Activated CD4-positive, alpha-beta memory T cell treated with anti-CD3 and anti-CD28 coated beads, Interleukin-2, amount 10 ng/mL, durations not matched to agents 7 days and 5 days (primary cell): ENCODE data around the gene GOLGA6D. TPM values are rescaled to one million over a fixed set of nuclear protein-coding genes. Genes with fewer than 3 reads are reported as not detected.
"Not testable (repeated sequence)": the region's sequence is repeated elsewhere in the genome, so short reads cannot be mapped to it uniquely, and the experiment has no call there.

Source experiments
- CTCF ChIA-PET: fragments of 350-600 bp; sonication (Branson Sonifier 250); formaldehyde crosslinking; loops from one replicate; lab custom pipeline; 2021; ENCODE audit warnings: antibody characterized with exemption, inconsistent platforms; lab: Charles Lee
- POLR2A ChIA-PET: fragments of 350-600 bp; sonication (Branson Sonifier 250); formaldehyde crosslinking; loops from one replicate; lab custom pipeline; 2021; ENCODE audit warnings: antibody characterized with exemption; lab: Charles Lee
- DNase-seq: peaks from one replicate; pipeline ENCODE4 v3.0.0-alpha.2; 2020
- H3K27ac Mint-ChIP-seq: one replicate; pipeline ENCODE4 v1.8.0; 2021; ENCODE audit warnings: mild to moderate bottlenecking, mixed read lengths
- H3K27me3 Mint-ChIP-seq: one replicate; pipeline ENCODE4 v1.8.0; 2021; ENCODE audit warnings: mixed read lengths
- H3K36me3 Mint-ChIP-seq: one replicate; pipeline ENCODE4 v1.8.0; 2021; ENCODE audit warnings: low read depth, mixed read lengths
- H3K4me1 Mint-ChIP-seq: one replicate; pipeline ENCODE4 v1.8.0; 2021; ENCODE audit warnings: mixed read lengths
- H3K4me3 Mint-ChIP-seq: one replicate; pipeline ENCODE4 v1.8.0; 2021; ENCODE audit warnings: mild to moderate bottlenecking, mixed read lengths
- H3K9me3 Mint-ChIP-seq: one replicate; pipeline ENCODE4 v1.8.0; 2021; ENCODE audit warnings: mixed read lengths
- total RNA-seq, 2 experiments: library from RNA; stranded (reverse); gene quantifications; one replicate each; pipeline ENCODE4 v1.2.3, GENCODE V29; 2021

The GOLGA6D gene, protein sequence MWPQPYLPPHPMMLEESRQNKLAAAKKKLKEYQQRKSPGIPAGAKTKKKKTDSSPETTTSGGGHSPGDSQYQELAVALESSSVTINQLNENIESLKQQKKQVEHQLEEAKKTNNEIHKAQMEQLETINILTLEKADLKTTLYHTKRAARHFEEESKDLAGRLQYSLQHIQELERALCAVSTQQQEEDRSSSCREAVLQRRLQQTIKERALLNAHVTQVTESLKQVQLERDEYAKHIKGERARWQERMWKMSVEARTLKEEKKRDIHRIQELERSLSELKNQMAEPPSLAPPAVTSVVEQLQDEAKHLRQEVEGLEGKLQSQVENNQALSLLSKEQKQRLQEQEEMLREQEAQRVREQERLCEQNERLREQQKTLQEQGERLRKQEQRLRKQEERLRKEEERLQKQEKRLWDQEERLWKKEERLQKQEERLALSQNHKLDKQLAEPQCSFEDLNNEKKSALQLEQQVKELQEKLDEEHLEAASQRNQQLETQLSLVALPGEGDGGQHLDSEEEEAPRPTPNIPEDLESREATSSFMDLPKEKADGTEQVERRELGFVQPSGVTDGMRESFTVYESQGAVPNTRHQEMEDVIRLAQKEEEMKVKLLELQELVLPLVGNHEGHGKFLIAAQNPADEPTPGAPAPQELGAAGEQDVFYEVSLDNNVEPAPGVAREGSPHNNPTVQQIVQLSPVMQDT
- total RNA-seq, result not detected

GRCh38 chr15:75282572-75282971 lies at the start of gene GOLGA6D:
Gene GOLGA6D (plus strand): TSS chr15:75282835. CDS start chr15:75282876, 41 bp downstream.
- H3K36me3 Mint-ChIP-seq, DNase-seq, H3K9me3 Mint-ChIP-seq, H3K27me3 Mint-ChIP-seq, H3K27ac Mint-ChIP-seq, H3K4me3 Mint-ChIP-seq, H3K4me1 Mint-ChIP-seq, CTCF ChIA-PET, POLR2A ChIA-PET: not testable (repeated sequence)

GRCh38 chr15:75233504-75234190 lies 49.0 kb upstream of the GOLGA6D start:
- H3K27ac Mint-ChIP-seq, result no peak overlapping the region
- H3K9me3 Mint-ChIP-seq, result no peaks in the 10 kb centered on the region
- no peak for DNase-seq
- ChIA-PET POLR2A (interaction anchor here (0.6 kb wide), 1 partner anchor 30 kb away, joined by 3 read pairs; no protein-coding TSS in a partner anchor), CTCF (no interaction called here)
- no peaks in the 10 kb centered on the region for H3K36me3 Mint-ChIP-seq
- no peaks in the 10 kb centered on the region for H3K4me1 Mint-ChIP-seq
- peaks cover 15% of the 10 kb centered on the region for H3K27me3 Mint-ChIP-seq
- no peak overlapping the region for H3K4me3 Mint-ChIP-seq

- H3K9me3 Mint-ChIP-seq, result no peaks in the 10 kb centered on the region
- H3K36me3 Mint-ChIP-seq, result no peaks in the 10 kb centered on the region
- H3K27ac Mint-ChIP-seq, result no peak overlapping the region
- H3K4me1 Mint-ChIP-seq, result no peaks in the 10 kb centered on the region
- no peak for DNase-seq
- ChIA-PET CTCF (no interaction called here), POLR2A (interaction anchor here (0.6 kb wide), 1 partner anchor 30 kb away, joined by 3 read pairs; no protein-coding TSS in a partner anchor)
- no peak overlapping the region for H3K4me3 Mint-ChIP-seq
- peaks cover 15% of the 10 kb centered on the region for H3K27me3 Mint-ChIP-seq
Observed at GRCh38 chr15:75234191-75234810, 48.3 kb upstream of the GOLGA6D start.

- Mint-ChIP-seq H3K36me3 (no peaks in the 10 kb centered on the region), H3K27me3 (peaks cover 18% of the 10 kb centered on the region), H3K4me1 (no peaks in the 10 kb centered on the region), H3K27ac (no peak overlapping the region), H3K9me3 (no peaks in the 10 kb centered on the region), H3K4me3 (no peak overlapping the region)
- ChIA-PET POLR2A (no interaction called here), CTCF (no interaction called here)
- no peak for DNase-seq
Observed at GRCh38 chr15:75235051-75235673, 47.5 kb upstream of the GOLGA6D start.

DNA sequence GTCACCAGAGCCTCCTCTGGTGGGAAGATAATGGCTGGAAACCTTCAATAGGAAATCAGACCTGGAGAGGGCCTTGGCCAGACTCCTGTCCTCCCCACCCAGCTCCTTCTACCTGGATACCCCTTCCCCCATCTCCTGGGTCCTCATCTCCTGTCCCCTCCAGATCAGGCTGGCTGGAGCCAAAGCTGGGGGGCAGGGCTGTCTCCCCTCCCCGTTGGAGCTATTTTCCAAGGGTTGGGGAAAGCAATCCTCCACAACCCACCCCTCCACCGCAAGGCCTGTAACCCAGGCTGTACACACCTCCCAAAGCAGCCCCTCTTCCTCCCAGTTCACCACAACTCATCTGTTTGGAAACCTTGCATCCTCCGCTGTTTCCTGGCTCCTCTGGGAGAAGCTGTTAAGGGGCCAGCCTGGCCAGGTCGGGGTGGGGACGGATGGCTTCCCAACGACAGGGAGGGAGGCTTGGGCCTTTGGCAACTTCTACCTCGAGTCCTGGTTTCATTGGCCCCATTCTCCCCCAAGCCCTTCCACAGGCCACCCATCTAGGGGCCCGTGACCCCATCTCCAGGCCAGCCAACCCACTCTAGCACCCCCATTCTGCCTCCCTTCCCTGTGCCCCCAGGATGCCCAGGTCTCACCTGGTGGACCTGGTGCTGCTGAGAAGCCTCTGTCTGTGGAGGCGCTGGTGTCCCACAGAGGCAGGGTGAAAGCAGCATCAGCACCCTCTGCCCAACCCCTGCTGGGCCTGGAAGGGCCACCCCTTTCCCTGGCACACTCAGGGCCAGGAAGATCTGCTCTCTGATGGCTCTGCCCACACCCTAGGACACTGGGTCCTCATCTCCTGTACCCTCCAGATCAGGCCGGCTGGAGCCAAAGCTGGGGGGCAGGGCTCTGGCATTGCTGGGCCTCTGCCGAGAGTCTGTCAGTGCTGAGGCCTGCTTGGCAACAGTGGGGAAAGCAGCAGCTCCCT lies 46.6 kb upstream of the GOLGA6D start:
- H3K4me3 Mint-ChIP-seq, result no peak overlapping the region

GRCh38 chr15:75237316-75237982 lies 45.2 kb upstream of the GOLGA6D start:
- ChIA-PET CTCF (no interaction called here), POLR2A (no interaction called here)
- Mint-ChIP-seq H3K9me3 (no peaks in the 10 kb centered on the region), H3K4me1 (no peaks in the 10 kb centered on the region), H3K36me3 (no peaks in the 10 kb centered on the region), H3K27ac (no peak overlapping the region), H3K4me3 (no peak overlapping the region), H3K27me3 (peaks cover 14% of the 10 kb centered on the region)
- DNase-seq, result no peak

More for the DNA sequence above, 46.6 kb upstream of the GOLGA6D start:
- CTCF ChIA-PET, result no interaction called here
- H3K4me1 Mint-ChIP-seq, result no peaks in the 10 kb centered on the region
- H3K36me3 Mint-ChIP-seq, result no peaks in the 10 kb centered on the region
- no peak for DNase-seq
- peaks cover 20% of the 10 kb centered on the region for H3K27me3 Mint-ChIP-seq
- POLR2A ChIA-PET, result no interaction called here
- H3K9me3 Mint-ChIP-seq, result no peaks in the 10 kb centered on the region
- H3K27ac Mint-ChIP-seq, result no peak overlapping the region

- Mint-ChIP-seq H3K27me3 (peaks cover 10% of the 10 kb centered on the region), H3K9me3 (no peaks in the 10 kb centered on the region), H3K4me1 (no peaks in the 10 kb centered on the region), H3K36me3 (no peaks in the 10 kb centered on the region), H3K27ac (no peak overlapping the region), H3K4me3 (no peak overlapping the region)
- POLR2A ChIA-PET, result no interaction called here
- CTCF ChIA-PET, result no interaction called here
- peak; percentile 12 for DNase-seq
Observed at GRCh38 chr15:75238150-75238549, 44.5 kb upstream of the GOLGA6D start.

- H3K4me3 Mint-ChIP-seq, H3K36me3 Mint-ChIP-seq, H3K4me1 Mint-ChIP-seq, POLR2A ChIA-PET, H3K27ac Mint-ChIP-seq, CTCF ChIA-PET, H3K9me3 Mint-ChIP-seq, DNase-seq: not testable (repeated sequence)
- peaks cover 37% of the 10 kb centered on the region for H3K27me3 Mint-ChIP-seq
Observed at GRCh38 chr15:75245741-75246140, 36.9 kb upstream of the GOLGA6D start.

- H3K4me1 Mint-ChIP-seq, CTCF ChIA-PET, H3K27ac Mint-ChIP-seq, H3K36me3 Mint-ChIP-seq, DNase-seq, POLR2A ChIA-PET, H3K4me3 Mint-ChIP-seq, H3K9me3 Mint-ChIP-seq: not testable (repeated sequence)
- H3K27me3 Mint-ChIP-seq, result peaks cover 49% of the 10 kb centered on the region
Observed at GRCh38 chr15:75248991-75249390, 33.6 kb upstream of the GOLGA6D start.

- CTCF ChIA-PET, result interaction anchor here (0.9 kb wide), 1 partner anchor 510 kb away, joined by 3 read pairs; no protein-coding TSS in a partner anchor
- H3K4me1 Mint-ChIP-seq, result no peaks in the 10 kb centered on the region
- no peaks in the 10 kb centered on the region for H3K9me3 Mint-ChIP-seq
- POLR2A ChIA-PET, result no interaction called here
- H3K27me3 Mint-ChIP-seq, result peaks cover 49% of the 10 kb centered on the region
- no peak for DNase-seq
- H3K27ac Mint-ChIP-seq, result no peak overlapping the region
- no peak overlapping the region for H3K4me3 Mint-ChIP-seq
- no peaks in the 10 kb centered on the region for H3K36me3 Mint-ChIP-seq
Observed at GRCh38 chr15:75249726-75250125, 32.9 kb upstream of the GOLGA6D start.

DNA sequence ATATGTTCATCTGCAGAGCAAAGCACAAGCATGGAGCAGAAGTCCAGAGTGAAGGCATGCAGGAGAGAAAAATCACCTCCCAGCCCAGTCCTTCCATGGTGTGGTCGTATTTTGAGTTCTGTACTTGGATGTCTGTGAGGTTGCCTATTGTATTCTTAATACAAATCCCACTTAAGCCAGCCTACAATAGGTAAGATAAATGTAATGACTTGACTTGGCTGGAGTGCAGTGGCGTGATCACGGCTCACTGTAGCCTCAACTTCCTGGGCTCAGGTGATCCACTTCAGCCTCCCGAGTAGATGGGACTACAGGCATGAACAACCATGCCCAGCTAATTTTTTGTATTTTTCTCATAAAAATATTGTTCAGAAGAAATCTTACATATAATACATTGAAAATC lies 31.3 kb upstream of the GOLGA6D start:
- H3K27ac Mint-ChIP-seq, POLR2A ChIA-PET, H3K4me1 Mint-ChIP-seq, DNase-seq, H3K4me3 Mint-ChIP-seq, H3K9me3 Mint-ChIP-seq, CTCF ChIA-PET, H3K36me3 Mint-ChIP-seq: not testable (repeated sequence)
- peaks cover 43% of the 10 kb centered on the region for H3K27me3 Mint-ChIP-seq
